Left renal pelvis (tissue), 4 donors: ENCODE data around the gene CRTC2. TPM values are rescaled to one million over a fixed set of nuclear protein-coding genes. Genes with fewer than 3 reads are reported as not detected.
A peak's percentile ranks its signal among the peaks of the same experiment; 100 is the strongest.
"Not testable (repeated sequence)": the region's sequence is repeated elsewhere in the genome, so short reads cannot be mapped to it uniquely, and the experiment has no call there.

ENCODE experiments used
- DNase-seq, 4 donors: peaks; one replicate each; pipeline ENCODE4 v3.0.0-alpha.2; 2013; ENCODE audit warnings: low read depth in 4 of 4, low spot score in 3 of 4
- polyA plus RNA-seq, 4 donors: library from polyadenylated mRNA; unstranded; fragments of 120-200 nt; gene quantifications; one replicate each; pipeline ENCODE4 v1.2.1, GENCODE V29; 2013; ENCODE audit not compliant: insufficient read length in 4 of 4

Gene CRTC2
- 10 to 100 TPM; 33.9 to 58.7 (median 43.8) TPM for polyA plus RNA-seq

- DNase-seq, result peak; percentile 91 to 96 (median 94)
Observed at GRCh38 chr1:153958111-153958960, at the start of gene CRTC2. Gene CRTC2 (minus strand): TSS chr1:153958612. CDS start chr1:153958497, 115 bp downstream.

GRCh38 chr1:154006136-154006535 is 47.7 kb upstream of the CRTC2 start:
- no peak for DNase-seq

GRCh38 chr1:154000420-154000819 is 42.0 kb upstream of the CRTC2 start:
- DNase-seq, result no peak

GRCh38 chr1:153996882-153997281 is 38.5 kb upstream of the CRTC2 start:
- not testable (repeated sequence) for DNase-seq

GRCh38 chr1:153995640-153996039 is 37.2 kb upstream of the CRTC2 start:
- DNase-seq, result no peak

GRCh38 chr1:153995202-153995601 is 36.8 kb upstream of the CRTC2 start:
- no peak for DNase-seq

- no peak for DNase-seq
Observed at GRCh38 chr1:153991806-153992205, 33.4 kb upstream of the CRTC2 start.

GRCh38 chr1:153991151-153991630 is 32.8 kb upstream of the CRTC2 start:
- DNase-seq, result no peak

GRCh38 chr1:153990468-153991150 is 32.2 kb upstream of the CRTC2 start, which contains the start of gene RPS27:
Gene RPS27 (plus strand): TSS chr1:153990762. CDS start chr1:153990797, 35 bp downstream.
- peak; percentile 93 to 98 (median 96) for DNase-seq

- no peak for DNase-seq
Observed at GRCh38 chr1:153987621-153988020, 29.2 kb upstream of the CRTC2 start.

- peak in 2 of 4 donors; percentile 68 to 72 for DNase-seq
Observed at GRCh38 chr1:153985941-153986761, 27.7 kb upstream of the CRTC2 start, which contains the start of gene RAB13. Gene RAB13 (minus strand): TSS chr1:153986339. CDS start chr1:153986236, 103 bp downstream.

GRCh38 chr1:153985341-153985912 is 27.0 kb upstream of the CRTC2 start:
- no peak for DNase-seq

GRCh38 chr1:153984123-153984894 is 25.9 kb upstream of the CRTC2 start:
- no peak for DNase-seq

- not testable (repeated sequence) for DNase-seq
Observed at GRCh38 chr1:153981735-153982134, 23.3 kb upstream of the CRTC2 start.

- DNase-seq, result not testable (repeated sequence)
Observed at GRCh38 chr1:153979091-153979490, 20.7 kb upstream of the CRTC2 start.

- DNase-seq, result no peak
Observed at GRCh38 chr1:153978274-153978909, 20.0 kb upstream of the CRTC2 start.

GRCh38 chr1:153977250-153978240 is 19.1 kb upstream of the CRTC2 start, which contains the start of gene JTB:
Gene JTB (minus strand): TSS chr1:153977674. CDS start chr1:153977252, 422 bp downstream.
- DNase-seq, result peak in 2 of 4 donors; percentile 61 to 85
